Activated CD8-positive, alpha-beta memory T cell treated with anti-CD3 and anti-CD28 coated beads, Interleukin-2, amount 50 U/mL, for 24 hours (primary cell): ENCODE data around the gene CNTNAP4.

Experiments
- DNase-seq: peaks from one replicate; pipeline ENCODE4 v3.0.0-alpha.2; 2020; ENCODE audit errors: extremely low read depth

CNTNAP4 gene

GRCh38 chr16:76276745-76277438, at the start of gene CNTNAP4:
Gene CNTNAP4, plus strand, starts transcription at chr16:76277401. Its CDS starts 262 bp downstream, at chr16:76277663.
- no peak for DNase-seq

- no peak for DNase-seq
These were observed 48.6 kb upstream of the CNTNAP4 start for GRCh38 chr16:76228546-76229146.

- DNase-seq: no peak
These were observed 44.5 kb upstream of the CNTNAP4 start for GRCh38 chr16:76232704-76233103.

- no peak for DNase-seq
These were observed 42.2 kb upstream of the CNTNAP4 start for GRCh38 chr16:76235025-76235424.

GRCh38 chr16:76235426-76235825, 41.8 kb upstream of the CNTNAP4 start:
- DNase-seq: no peak

DNA sequence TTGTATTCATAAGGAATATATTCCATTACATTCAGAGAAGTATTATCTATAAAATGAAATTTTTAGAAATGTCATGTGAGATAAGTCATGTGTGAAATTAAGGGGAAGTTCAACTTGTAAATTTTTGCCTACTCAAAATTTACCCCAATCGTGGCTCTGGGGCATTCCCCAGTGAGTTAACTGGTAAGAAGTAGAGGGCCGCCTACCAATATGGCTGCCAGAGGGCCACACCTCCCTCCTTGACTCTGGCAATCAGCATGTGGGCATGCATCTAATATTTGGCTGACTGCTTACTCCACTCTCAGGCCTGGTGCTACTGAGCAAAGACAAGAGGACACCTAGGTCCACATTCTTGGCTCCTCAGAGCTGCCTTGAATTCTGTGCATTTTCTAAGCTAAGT, 39.7 kb upstream of the CNTNAP4 start:
- DNase-seq: no peak

DNA sequence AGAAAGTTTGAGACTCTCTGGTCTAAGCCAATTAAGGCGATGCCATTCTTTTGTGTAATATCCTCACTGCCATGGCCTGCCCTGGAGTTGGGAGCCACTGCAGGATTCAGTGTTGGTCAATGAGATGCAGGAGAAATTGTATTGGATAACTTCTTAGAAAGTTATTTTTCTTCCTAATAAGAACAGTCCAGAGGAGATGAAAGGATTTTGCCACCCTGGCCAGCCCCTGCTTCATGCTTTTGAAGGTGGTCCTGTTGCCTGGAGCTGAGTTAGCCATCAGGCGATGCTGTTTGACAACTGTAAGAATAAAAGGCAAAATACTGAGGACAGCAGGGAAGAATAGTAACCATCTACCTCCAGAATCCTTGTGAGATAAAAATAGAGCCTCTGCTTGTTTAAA, 35.4 kb upstream of the CNTNAP4 start:
- DNase-seq: no peak

- DNase-seq: no peak
These were observed 33.6 kb upstream of the CNTNAP4 start for GRCh38 chr16:76243620-76244019.

- DNase-seq: no peak
These were observed 30.6 kb upstream of the CNTNAP4 start for GRCh38 chr16:76246587-76246986.

GRCh38 chr16:76265434-76266045, 11.7 kb upstream of the CNTNAP4 start:
- no peak for DNase-seq

- DNase-seq: no peak
These were observed 8.4 kb upstream of the CNTNAP4 start for GRCh38 chr16:76268824-76269223.

DNA sequence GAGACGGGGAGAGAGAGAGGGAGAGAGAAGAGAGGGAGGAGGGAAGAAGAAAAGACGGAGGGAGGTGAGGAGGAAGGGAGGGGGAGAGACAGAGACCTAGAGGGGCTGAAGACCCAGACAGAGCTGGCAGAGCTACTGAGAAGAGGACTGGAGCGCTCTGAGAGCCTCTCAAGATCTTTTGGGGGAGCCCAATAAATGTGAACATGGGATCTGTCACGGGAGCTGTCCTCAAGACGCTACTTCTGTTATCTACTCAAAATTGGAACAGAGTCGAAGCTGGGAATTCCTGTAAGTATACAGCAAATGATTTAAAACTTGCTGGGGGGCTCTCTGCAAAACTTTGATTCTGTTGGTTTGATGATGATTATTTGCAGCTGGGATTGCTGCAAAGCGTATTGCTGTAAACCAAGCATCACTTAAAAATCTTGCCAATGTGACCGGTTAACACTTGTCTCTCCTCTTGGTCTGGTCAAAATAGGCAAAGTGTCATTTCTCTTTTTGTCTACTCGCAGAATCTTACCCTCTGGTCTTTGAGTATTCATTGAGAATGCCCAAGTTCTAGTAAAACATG, 344 bp downstream of the CNTNAP4 start:
- DNase-seq: no peak

DNA sequence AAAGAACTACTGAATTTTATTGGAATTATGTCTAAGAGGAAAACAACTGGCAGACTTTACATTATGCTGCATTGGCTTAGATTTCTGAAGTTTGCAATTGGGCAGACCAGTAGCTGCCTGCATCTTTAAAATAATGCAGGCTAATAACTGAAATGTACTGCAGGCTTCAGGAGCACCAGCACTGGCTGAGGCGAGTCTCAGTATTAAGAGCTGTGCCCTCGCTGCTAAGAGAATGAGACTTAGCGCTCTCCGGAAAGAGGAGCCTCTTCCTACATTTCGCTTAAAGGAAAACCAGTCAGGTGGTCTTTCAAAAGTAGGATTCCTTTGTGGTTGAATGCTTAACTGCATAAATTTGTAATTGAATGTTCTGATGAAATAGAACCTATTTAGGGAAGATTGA, 885 bp downstream of the CNTNAP4 start:
- no peak for DNase-seq

DNA sequence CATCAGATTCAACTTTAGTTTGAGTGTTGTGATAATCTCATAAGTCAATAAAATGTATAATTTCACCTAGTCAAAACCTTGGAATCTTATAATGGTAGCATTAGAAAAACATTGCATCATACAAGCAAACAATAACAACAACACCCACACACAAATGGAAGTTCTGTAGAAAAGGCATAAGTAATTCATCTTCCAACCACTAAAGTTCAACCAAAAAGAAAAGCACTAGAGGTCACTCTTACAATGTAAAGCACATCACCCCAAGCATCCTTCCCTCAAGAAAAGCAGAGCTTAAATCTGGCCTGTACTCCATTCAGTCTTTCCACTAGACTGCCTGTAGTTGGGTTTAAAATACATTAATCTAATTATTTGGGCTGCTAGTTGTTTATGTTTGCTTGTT, 1.8 kb downstream of the CNTNAP4 start:
- DNase-seq: no peak

DNA sequence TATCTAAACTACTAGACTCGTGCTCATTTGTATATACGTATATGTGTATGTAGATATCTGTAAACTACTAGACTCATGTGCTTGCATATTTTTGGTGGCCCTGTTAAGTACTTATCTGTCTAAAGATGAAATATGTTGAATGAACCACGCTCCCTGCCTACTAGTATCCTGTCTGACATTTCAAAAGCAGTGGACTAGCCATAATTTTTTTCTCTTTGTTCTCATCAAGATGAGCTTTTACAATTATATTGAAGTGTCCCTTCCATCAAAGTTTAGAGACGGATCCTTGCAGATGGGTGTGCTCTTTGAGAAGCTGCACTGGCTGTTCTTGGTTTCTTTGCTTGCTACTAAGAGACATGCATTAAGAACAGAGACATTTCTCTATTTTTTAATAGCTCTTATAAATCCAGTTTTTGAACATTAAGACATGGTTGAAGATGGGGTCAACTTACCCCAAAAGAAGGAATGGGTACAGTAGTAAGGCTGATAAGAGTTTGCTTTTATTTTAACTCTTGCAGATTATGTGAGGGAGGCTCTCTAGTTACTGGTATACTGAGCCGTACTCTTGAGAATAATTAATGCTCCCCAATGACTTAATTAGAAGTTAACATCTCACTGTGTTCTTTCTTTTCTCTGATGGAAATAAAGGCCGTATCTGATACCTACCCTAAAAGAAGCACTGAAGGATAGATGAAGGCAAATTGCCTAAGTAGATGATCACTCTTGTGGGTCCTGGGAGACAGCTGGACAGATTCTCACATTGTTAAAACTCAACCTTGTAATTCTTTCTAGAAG, 3.4 kb downstream of the CNTNAP4 start:
- DNase-seq: no peak

GRCh38 chr16:76287466-76287865, 10.3 kb downstream of the CNTNAP4 start:
- no peak for DNase-seq

DNA sequence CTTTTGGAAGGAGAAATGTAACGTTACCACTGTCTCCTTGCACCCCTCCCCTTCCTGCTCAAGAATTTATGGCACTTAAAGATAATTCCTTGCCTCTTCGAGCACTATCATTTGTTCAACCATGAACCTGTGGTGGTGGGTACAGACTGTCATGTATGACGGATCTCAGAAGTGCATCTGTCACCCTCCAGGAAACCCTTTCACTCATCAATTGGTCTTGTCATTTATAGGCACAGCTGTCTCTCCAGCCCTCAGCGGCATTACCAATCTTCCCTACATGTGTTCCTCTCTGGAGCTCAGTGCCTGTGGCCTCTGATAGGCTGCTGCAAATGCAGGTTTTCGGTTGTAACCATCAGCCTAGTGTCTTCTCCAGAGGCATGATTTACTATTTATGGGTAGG, 15.0 kb downstream of the CNTNAP4 start:
- no peak for DNase-seq

GRCh38 chr16:76293980-76294379, 16.8 kb downstream of the CNTNAP4 start:
- no peak for DNase-seq

GRCh38 chr16:76294396-76295214, 17.4 kb downstream of the CNTNAP4 start:
- no peak for DNase-seq

DNA sequence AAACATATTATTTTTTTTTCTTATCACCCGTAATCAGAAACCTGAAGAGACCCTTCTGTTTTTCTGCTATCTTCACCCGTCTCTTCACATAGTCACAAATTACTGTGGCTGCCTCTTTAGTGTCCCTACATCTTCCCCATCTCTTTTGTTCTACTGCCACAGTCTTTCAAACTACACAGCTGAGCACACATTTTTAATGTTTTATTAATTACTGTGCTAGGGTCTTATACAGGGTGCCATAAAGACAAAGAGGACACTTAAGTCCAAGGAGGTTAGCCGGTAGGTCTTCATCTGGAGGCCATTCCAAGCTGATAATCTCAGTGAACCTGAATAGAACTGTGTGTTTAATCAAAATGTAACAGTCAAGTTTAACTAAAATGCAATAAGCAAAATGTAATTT, 20.7 kb downstream of the CNTNAP4 start:
- no peak for DNase-seq

DNA sequence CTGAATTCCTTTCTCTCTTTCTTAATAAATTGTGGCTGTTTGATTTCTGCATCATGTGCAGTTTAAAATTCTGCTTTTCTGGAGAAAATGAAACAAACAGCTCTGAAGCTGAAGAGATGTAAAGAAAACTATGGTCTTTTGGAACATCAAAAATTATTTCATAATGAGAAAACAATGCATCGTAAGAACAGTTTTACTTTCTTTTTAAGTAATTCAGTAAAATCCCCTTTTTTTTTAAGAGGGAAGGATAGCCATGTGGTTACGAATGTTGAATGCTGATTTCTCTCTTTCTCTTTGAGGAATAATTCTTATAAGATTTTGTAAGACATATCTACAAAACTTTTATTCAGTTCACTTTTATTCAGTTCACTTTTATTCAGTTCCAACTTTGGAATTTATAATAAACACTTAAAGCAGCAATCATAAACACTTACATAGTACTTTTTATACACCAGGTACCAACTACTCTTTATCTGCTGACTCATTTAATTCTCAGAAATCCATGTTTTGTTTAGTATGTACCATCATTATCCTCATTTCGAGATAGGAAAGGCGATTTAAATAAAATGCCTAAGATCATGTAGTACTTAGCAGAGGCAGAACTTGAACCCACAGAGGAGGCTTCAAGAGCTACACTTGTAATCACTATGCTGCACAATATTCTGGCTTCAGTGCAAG, 26.6 kb downstream of the CNTNAP4 start:
- DNase-seq: no peak
